A549 (cell line): ENCODE measurements around the gene SSNA1.

Experiments
- CTCF ChIP-seq: fragments of >200 bp; sonication (Bioruptor Twin); formaldehyde crosslinking; IDR thresholded peaks from 3 replicates; pipeline ENCODE4 v1.5.1; 2016
- EP300 ChIP-seq, 2 experiments: fragments of >200 bp; sonication (Bioruptor Twin); formaldehyde crosslinking; IDR thresholded peaks; 2 replicates in 1 of 2; 3 replicates in 1 of 2; pipeline ENCODE4 v1.6.1; 2016 to 2017
- HDAC2 ChIP-seq: fragments of 200-600 bp; sonication (generic); IDR thresholded peaks from 2 replicates; pipeline ENCODE4 v1.6.1; 2016
- JUN ChIP-seq, 2 experiments: fragments of >200 bp; sonication (Bioruptor Twin); formaldehyde crosslinking; IDR thresholded peaks; 2 replicates in 1 of 2; 3 replicates in 1 of 2; pipeline ENCODE4 v1.6.1; 2016 to 2017
- MYC ChIP-seq: IDR thresholded peaks from 2 replicates; pipeline ENCODE4 v1.6.1; 2012; ENCODE audit warnings: mild to moderate bottlenecking, inconsistent platforms, low read length, improper control_type of control experiment, borderline replicate concordance
- NR3C1 ChIP-seq: fragments of >200 bp; sonication (Bioruptor Twin); formaldehyde crosslinking; IDR thresholded peaks from 3 replicates; pipeline ENCODE4 v1.6.1; 2017
- RAD21 ChIP-seq, 2 experiments: fragments of >200 bp in 1 of 2; sonication (Bioruptor Twin) in 1 of 2; formaldehyde crosslinking in 1 of 2; IDR thresholded peaks in 1 of 2; conservative IDR thresholded peaks in 1 of 2; 2 replicates in 1 of 2; 3 replicates in 1 of 2; pipeline ENCODE4 v1.6.1; 2012 to 2018; ENCODE audit warnings: inconsistent platforms in 1 of 2
- TF ChIP-seq, protein P1 (sequence below): IDR thresholded peaks from 2 replicates; pipeline ENCODE4 v1.6.1; 2012

DNA sequence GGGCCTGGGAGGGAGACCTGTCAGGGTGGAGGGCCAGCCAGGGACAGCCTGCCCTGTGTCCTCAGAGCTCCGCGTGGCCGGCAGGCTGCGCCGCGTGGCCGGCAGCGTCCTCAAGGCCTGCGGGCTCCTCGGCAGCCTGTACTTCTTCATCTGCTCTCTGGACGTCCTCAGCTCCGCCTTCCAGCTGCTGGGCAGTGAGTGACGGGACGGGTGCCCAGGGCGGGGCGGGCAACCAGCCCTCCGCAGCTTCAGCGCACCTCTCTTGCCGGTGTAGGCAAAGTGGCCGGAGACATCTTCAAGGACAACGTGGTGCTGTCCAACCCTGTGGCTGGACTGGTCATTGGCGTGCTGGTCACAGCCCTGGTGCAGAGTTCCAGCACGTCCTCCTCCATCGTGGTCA lies 44.0 kb downstream of the SSNA1 start:
- TF ChIP-seq CTCF (no peak), JUN (IDR thresholded peaks at IDR 0.05) (no peak), MYC (no peak), NR3C1 (no peak), EP300 (IDR thresholded peaks at IDR 0.05) (no peak), RAD21 (conservative IDR thresholded peaks at IDR 0.05 in 1 of 2, IDR thresholded peaks at IDR 0.05 in 1 of 2) (no peak), HDAC2 (no peak)
- TF ChIP-seq, protein P1, sequence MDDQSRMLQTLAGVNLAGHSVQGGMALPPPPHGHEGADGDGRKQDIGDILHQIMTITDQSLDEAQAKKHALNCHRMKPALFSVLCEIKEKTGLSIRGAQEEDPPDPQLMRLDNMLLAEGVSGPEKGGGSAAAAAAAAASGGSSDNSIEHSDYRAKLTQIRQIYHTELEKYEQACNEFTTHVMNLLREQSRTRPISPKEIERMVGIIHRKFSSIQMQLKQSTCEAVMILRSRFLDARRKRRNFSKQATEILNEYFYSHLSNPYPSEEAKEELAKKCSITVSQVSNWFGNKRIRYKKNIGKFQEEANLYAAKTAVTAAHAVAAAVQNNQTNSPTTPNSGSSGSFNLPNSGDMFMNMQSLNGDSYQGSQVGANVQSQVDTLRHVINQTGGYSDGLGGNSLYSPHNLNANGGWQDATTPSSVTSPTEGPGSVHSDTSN = no peak
